C4-2B (cell line): ENCODE data around the gene NOXO1.

Experiments used
- H3K27ac ChIP-seq: fragments of 450-650 bp; 2 replicates; pipeline ENCODE4 v1.5.1; 2017
- ZFX ChIP-seq: fragments of 450-650 bp; IDR thresholded peaks from 2 replicates; pipeline ENCODE4 v1.6.1; 2017
- TF ChIP-seq, protein P1 (sequence below): fragments of 450-650 bp; conservative IDR thresholded peaks from 2 replicates; pipeline ENCODE4 v1.5.1; 2017; ENCODE audit warnings: mild to moderate bottlenecking

NOXO1 gene

DNA sequence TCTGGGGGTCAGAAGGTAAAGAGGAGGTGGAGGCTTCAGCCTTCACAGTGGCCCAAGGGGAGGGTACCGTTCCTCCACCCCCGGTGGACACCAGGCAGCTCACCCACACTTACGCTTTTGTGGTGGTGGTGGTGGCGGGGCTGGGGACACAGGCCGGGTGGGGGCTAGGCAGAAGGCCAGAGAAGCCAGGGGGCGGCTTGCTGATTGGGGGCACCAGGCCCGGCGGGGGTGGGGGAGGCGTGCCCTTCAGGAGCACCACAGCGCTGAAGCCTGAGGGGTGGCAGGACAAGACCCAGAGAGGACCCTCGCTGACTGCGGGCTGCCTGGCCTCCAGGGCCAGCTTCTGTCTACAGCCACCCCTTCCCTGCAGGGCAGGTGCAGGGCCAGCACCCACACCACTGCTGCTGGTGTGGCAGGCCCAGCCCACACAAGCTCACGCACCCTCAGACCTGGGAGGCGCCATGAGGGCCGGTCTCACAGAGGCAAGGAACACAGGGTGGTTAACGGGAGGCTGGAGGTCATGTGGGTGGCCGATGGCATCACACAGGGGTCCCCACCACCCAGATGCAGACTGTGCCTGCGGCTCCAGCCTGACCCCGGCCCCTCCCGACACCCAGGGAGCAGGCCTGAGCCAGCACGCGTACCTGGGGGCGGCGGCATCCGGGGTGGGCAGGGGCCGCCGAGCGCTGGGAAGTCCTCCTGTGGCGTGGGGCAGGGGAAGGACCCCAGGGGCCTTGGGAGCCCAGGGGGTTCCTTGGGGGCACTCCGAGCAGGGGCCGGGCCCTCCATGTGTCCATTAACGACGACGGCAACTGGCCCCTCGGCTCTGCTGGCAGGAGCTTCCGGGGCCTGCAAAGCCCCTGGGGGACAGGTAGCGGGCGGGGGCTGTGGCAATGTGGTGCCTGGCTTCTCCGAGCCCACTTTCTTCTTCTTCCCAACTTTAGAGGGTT is 17.9 kb upstream of the NOXO1 start:
- H3K27ac ChIP-seq = no peak overlapping the region

DNA sequence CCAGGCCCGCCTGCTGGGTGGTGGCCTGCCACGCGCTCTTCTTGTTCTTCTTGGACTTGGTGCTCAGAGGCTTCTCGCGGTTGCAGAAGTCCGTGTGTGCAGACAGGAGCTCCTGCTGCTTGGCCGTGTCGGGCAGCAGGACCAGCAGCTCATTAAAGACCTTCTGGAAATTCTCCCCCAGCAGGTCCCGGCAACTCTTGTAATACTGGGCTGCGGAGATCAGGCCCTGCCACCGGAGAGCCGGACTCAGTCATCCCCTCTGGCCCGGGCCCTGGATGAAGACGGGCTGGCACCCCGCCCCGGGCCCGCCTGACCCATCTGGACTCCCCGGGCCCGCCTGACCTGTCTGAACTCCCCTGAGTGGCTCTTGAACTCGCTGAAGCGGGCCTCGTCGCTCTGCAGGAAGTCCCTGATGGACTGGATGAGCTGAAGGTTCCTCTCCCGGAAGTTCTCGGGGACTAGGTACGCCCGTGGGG is 17.1 kb upstream of the NOXO1 start:
- H3K27ac ChIP-seq = no peak overlapping the region
- no peak for TF ChIP-seq ZFX
- TF ChIP-seq, protein P1, sequence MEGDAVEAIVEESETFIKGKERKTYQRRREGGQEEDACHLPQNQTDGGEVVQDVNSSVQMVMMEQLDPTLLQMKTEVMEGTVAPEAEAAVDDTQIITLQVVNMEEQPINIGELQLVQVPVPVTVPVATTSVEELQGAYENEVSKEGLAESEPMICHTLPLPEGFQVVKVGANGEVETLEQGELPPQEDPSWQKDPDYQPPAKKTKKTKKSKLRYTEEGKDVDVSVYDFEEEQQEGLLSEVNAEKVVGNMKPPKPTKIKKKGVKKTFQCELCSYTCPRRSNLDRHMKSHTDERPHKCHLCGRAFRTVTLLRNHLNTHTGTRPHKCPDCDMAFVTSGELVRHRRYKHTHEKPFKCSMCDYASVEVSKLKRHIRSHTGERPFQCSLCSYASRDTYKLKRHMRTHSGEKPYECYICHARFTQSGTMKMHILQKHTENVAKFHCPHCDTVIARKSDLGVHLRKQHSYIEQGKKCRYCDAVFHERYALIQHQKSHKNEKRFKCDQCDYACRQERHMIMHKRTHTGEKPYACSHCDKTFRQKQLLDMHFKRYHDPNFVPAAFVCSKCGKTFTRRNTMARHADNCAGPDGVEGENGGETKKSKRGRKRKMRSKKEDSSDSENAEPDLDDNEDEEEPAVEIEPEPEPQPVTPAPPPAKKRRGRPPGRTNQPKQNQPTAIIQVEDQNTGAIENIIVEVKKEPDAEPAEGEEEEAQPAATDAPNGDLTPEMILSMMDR = no peak

More for the DNA sequence above, 17.9 kb upstream of the NOXO1 start:
- TF ChIP-seq ZFX = no peak
- TF ChIP-seq, protein P1 = no peak

DNA sequence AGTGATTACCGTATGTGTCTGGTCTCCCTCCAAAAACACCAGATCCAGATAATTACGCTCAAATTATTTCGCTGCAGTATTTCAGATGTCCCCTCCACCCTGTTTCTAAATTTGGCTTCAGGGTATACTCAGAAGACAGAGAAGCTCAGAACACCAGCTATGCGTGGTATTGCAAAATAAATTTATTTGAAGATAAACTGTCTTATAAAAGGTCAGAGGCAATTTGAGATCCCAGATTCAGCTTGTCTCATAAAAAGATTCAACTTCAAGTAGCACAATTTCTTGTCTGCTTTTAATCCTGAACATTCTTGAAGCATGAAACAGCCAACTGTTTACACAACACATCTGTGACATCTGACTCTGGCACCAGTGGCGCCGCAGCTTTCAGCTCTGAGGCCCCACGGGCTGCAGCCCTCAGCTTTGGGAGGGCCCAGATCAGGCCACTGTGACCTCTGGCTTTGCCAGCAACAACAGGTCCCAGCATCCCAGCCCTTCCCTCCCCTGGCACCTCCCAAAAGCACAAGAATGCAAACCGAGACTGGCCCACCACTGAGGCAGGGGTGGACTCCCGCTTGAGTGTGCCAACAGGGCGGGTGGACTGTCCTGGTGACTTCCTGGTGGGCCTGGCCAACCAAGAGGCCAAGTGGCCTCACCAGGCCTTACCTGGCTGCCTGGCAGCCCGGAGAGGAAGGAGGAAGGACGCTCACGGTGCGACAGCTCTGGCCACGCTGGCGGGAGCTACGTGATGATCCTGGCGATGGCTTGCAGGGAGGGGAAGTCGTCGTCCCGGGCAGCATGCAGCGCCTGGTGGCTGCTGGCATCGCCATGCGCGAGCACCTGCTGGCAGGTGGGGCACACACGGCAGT is 16.5 kb upstream of the NOXO1 start:
- TF ChIP-seq, protein P1 = no peak
- TF ChIP-seq ZFX = no peak
- no peak overlapping the region for H3K27ac ChIP-seq

DNA sequence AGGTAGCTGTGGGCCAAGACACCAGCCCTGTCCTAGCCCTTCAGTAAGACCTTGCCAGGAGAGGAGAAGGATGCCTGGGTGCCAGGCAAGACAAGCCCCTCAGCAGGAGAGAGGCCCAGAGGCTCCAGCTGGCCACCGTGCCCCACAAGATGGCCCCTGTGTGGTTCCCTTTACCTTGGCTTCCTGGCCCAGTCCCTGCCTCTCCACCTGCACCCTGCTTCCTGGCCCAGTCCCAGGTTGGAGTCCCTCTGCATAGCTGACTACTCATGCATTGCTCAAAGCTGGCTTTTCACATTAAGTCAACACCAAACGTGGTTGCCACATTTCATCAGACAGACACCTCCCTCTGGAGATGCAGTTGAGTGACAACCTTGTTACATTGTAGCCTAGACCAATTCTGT is 12.5 kb upstream of the NOXO1 start:
- no peak for TF ChIP-seq ZFX
- TF ChIP-seq, protein P1 = no peak
- peak overlapping the region; percentile 0; the same call in 1 of the 2 replicates for H3K27ac ChIP-seq

DNA sequence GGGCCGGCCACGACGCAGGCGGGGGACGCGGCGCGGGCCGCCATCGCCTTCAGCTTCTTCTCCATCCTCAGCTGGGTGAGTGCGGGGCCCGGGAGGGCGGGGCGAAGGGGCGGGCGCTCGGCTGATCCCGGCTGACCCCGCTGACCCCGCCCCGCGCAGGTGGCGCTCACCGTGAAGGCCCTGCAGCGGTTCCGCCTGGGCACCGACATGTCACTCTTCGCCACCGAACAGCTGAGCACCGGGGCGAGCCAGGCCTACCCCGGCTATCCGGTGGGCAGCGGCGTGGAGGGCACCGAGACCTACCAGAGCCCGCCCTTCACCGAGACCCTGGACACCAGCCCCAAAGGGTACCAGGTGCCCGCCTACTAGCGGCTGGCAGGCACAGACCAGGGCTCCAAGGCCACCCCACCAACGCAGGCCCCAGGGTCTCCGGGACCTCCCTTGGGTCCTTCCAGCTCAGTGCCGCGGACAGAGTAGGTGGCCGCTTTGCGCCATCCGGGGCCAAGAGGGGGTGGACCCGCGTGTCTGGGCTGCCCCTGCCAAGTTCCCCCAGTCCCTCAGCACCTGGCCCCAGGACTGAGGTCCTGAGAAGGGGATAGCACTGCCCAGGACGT is 11.5 kb upstream of the NOXO1 start:
- no peak for TF ChIP-seq ZFX
- TF ChIP-seq, protein P1 = no peak
- peak overlapping the region; percentile 0; the same call in 1 of the 2 replicates for H3K27ac ChIP-seq

DNA sequence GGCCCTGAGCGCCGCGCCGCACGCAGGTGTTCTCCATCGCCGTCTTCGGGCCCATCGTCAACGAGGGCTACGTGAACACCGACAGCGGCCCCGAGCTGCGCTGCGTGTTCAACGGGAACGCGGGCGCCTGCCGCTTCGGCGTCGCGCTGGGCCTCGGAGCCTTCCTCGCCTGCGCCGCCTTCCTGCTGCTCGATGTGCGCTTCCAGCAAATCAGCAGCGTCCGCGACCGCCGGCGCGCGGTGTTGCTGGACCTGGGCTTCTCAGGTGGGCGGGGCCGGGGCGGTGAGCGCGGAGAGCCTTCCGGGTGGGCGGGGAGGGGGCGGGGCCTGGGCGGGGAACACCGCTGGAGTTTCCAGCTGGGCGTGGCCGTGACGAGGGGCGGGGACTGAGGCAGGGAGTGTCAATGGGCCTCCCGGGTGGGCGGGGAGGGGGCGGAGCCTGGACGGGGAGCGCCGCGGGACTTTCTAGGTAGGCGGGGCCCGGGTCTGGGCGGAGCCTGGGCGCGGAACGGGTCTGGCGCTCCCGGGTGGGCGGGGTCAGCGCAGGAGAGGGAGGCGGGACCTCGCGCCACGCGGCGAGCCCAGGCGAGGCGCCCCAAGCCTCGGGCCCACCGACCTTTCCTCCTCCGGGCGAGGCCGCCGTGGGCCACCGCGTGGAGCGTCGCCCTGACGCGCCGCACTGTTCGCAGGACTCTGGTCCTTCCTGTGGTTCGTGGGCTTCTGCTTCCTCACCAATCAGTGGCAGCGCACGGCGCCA is 10.9 kb upstream of the NOXO1 start:
- TF ChIP-seq ZFX = no peak
- TF ChIP-seq, protein P1 = no peak
- H3K27ac ChIP-seq = peak overlapping the region; percentile 0; the same call in 1 of the 2 replicates
